NCI-H774 (cell line): Measurements from ENCODE around the gene SH2D1B.

Source experiments
- DNase-seq: peaks from one replicate; lab custom pipeline; 2025; lab: John Stamatoyannopoulos, UW

Gene SH2D1B

DNA sequence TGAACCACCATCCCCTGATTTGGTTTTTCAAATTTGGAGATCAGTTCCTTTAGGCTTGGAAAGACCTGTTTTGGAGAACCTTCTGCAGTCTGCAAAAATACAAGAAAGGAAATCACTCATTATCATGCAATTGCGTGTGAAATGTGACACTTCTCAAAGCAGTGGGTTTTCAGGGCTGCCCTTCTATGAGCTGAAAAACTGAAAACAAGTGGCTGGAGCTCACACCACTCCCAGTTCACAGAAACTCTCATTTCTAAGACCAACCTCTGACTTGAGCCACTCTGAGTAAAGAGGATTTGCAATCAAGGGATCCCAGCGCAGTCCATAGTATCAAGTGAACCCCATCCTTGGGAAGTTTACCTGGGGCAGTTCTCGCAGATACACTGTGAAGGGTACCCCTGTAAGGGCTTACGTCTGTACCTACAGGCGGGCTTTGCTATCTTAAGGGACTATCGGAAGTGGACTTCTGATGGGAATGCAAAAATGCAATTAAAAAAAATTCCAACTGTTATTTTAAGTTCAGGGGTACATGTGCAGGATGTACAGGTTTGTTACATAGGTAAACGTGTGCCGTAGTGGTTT, 12.8 kb downstream of the SH2D1B start:
- no peak for DNase-seq

DNA sequence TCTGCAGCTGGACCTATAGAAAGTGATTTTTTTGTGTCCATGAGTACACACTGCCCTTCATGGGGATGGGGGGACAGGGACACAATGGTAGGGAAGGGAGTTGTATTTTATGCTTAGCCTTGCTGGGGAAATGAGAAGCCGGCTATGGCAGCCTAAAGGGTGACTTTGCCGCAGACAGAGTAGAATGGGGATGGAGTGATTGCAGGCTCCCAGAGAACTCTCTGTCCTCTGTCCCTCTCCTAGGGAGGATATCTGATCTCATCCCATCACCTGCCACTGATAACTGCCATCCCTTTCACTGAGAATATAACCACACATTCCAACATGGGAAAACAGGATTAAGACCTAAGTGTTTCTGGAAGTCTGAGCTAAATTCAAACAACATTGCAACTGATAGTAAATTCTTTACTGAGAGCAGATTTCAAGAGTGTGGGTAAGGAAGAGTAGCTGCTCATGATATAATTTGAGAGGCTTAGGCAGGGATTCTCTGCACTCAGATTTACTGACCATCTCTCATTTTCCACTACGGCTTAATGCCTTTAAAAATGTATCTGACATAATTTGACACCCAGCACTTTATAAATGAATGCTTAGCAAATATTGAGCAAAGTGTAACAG, 13.9 kb downstream of the SH2D1B start:
- DNase-seq = no peak

DNA sequence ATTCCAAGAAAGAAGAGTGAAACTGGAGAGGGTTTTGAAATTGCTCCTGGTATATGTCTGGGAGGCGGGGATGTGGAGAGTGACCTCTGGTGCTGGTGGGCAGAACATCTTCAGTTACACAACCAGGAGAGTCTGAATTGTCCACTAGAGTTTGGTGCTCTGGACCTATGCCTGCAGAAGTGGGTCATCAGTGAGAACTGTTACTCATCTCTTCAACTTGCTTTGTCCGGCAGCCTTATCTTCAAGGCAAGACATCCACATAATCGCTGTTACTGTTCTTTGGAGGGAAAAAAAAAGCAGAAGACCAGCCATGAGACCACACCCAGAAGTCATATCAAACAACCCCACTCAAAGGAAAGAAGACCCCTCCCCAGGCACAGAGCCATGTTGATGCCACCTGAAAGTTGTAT, 14.9 kb downstream of the SH2D1B start:
- DNase-seq = no peak

DNA sequence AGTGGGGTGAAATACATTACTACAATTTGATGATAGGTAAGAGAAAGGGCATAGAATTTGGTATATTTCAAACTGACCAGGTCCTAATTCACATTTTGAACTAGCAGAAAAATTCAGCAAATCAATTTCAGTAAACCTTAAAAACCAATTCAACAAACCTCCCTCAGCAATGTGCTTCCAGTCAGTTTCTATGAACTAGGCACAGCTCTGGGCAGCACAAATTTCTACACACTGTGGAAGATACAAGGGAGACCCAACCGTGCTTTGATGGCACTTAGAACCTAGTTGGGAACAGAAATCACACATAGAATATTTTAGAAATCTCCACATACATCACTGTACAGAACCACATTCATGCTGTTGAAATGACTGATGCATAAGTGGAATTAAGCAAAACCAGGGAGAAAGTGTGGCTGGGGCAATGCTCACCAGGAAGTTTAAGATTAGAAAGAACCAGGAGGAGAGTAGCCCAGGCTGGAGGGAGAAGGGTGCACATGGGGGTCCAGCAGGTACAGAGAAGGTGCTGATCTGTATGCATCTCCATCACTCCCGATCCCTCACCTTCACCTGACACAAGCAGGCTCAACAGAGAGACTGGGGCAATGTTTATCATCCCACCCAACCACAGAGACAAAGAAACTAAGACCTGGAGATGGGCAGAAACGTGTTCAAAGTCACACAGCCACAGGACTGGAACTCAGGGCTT, 15.6 kb downstream of the SH2D1B start:
- DNase-seq = no peak

DNA sequence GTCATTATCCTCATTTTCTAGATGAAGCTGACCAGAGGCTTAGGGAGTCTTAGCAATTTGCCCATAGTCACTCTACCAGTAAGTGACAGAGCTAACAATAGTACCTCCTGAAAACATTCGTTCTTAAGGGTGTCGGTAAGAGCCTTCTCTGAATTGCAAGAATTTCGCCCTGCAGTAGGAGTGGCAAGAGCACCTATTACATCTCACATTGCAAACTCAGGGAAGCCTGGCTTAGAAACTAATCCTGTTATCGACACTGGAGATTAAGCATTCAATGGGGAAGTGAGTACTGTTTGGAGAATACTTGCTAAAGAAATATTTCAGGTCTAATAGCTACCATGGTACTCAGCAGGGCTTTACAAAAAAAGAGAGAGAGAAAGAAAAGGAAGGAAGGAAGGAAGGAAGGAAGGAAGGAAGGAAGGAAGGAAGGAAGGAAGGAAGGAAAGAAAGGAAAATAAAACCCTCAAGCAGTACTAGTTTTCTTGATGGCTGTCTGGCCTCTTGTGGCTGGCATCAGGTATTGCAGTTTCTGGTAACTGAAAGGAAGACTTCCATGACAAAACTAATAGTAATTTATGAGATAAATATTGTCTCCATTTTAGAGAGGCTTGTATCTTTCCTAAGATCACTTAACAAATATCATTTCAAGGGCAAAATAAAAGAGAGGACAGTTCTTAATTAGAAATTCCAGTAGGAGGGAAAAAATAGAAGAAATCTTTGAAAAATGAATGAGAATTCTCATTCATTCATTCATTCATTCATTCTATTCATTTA, 20.0 kb downstream of the SH2D1B start:
- peak; percentile 10 for DNase-seq

DNA sequence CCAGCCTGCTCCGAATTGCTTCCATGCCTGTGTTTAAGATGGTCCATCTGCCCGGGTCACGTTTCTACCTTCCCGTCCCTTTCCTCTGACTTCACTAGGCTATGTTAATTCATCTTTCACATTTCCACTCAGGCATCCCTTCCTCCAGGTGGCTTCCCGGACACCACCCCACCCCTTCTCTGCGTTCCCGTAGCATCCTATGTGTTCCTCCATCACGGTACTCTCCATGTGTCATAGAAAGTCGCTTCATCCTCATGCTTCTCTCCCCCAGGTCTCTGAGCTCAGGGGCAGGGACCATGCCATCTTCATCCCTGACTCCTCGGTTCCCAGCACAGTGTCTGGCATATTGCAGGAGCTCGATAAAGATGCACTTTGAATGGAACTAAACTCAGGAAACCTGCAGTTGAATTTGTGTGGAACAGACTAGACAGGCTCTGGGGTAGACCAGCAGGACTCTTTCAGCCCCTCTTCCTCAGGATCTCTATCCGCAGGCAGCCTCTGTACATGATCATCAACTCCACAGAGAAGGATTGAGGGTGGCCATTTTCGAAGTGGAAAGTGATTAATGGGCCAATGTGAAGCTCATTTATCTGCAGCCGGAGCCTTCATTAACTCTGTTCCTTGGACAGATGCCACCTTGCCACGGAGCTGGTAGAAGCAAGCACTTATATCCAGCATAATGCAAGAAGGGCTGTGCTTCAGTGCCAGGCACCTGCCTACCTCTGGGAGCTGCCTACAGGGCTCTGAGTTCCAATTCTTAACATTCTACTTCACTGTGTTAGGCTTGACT, 21.3 kb downstream of the SH2D1B start:
- no peak for DNase-seq

DNA sequence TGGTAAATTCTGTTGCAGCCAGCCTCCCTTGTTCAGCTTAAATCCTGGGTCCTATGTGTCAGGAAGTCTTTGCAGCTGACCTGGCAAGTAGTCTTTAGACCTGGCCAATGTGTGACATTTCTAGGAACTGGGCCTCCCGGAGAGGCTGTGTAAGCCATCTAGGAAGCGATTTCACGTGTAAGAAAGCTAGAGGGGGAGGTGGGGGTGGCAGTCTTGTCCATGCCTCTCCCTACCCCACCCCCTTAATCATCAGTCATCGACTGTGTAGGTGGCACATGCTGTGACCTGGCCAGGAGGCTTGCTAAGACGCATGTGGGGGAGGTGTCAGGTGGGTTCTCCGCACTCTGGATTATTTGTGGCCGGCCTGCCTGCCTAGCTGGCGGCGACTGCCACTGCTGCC, 22.0 kb downstream of the SH2D1B start:
- DNase-seq = no peak

DNA sequence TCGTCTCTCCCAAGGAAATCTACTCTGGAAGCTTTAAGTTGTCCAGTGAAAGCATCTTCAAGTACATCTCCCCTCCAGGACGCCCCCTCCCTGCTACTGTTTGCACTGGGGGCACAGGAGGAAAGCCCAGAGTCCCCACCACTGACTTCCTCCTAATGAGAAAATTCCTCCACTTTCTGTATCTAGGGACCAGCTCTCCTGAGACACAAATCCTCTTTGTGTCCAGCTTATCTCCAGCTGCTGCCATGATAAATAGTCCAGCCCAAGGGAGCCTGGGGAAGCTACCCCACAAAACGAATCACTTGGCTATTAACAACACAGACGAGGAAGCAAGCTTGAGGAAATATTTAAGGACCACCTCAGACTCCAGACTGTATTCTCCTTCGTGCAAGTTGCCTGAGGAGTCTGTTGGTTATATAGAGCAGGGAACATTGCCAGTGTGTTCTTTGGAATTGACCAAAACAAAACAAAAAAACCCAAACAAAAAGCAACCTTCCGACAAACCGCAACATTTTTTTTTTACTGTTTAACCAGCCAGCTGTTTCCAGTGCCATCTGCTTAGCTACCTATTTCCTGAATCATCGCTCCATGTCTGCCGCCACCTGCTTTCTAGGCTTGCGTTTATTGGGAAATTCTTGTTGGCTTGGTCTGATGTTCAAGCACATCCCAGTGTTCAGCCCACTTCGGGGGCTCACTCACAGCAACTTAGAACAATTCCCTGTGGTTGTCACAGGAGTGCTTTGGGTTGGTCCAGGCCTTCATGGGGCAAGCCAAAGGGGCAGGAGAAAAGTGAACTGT, 22.7 kb downstream of the SH2D1B start:
- DNase-seq = peak; percentile 32

DNA sequence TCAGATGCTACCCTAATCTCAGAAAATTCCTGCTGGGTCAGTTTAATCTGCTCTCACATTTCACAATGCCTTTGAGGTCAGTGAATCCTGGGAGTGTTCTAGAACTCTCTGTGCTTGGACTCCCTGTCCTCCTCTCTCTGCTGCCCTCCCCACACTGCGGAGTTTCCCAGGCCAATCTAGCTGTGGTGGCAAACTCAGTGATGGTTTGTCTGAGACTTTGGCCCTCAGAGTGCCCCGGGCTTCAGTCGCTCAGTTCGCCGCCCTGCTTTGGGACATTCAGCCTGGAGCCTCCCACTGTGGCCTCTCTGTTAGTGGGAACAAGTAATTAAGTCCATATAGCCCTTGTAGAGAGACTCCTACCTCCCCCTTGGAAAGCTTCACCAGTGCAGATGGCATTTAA, 23.3 kb downstream of the SH2D1B start:
- no peak for DNase-seq

DNA sequence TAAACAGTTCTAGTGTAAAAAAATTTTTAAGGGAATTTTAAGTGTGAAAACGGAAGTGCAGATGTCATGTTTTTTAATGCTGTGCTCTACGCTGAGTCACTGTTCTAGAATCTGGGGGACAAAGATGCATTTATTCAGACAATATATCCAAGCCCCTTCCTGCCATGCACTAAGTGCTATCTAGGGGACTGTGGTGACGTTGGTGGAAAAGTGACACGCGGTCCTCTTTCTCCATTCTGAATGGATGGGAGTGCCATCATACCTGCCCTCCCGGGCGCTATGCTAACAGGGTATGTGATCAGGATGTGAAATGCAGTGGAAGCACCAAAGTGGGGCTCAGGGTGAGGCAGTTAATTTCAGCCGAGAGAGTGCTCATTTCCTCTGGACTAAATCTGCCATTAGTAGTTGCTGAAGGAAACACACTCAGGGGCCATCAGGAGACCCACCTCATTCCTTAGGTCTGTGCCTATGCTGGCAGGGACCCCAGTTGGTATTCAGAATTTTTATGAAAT, 23.8 kb downstream of the SH2D1B start:
- DNase-seq = no peak

DNA sequence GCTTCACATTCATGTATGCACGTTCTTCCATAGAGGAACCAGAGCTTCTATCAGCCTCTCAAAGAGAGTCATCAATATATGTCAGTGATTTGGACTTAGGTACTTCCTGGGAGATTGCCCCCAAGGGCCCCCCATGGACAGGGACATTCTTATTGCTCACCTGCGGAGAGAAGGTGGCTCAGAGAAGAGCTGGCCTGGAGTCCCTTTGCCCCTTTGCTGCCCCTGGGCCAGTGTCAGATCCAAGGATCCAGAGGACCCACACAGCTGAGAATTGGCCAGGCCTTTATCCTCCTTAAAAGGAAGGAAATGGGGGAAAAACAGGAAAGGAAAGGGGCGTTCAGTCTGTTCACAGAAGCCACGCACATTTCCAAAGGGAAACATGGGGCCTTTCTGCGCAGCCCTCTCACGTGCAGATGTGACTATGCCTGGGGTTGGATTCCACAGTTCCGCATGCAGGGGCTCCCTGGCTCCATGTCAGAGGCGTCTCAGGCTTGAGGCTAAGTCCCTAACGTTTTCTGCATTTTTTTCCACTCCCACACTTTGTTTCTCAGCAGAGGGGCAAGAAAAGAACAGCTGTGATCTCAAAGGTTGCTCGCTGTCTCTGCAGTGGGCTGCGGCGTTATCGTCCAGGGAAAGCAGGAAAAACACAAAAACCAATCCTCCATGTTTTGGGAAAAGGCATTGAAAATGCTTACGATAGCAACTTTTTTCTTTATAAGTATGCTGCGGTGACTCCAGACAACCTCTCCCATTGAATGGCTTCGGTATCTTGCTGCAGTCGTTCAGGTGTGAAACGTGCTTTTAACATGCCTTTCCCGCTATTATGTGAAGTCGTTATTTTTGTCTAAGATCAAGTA, 24.5 kb downstream of the SH2D1B start:
- no peak for DNase-seq

DNA sequence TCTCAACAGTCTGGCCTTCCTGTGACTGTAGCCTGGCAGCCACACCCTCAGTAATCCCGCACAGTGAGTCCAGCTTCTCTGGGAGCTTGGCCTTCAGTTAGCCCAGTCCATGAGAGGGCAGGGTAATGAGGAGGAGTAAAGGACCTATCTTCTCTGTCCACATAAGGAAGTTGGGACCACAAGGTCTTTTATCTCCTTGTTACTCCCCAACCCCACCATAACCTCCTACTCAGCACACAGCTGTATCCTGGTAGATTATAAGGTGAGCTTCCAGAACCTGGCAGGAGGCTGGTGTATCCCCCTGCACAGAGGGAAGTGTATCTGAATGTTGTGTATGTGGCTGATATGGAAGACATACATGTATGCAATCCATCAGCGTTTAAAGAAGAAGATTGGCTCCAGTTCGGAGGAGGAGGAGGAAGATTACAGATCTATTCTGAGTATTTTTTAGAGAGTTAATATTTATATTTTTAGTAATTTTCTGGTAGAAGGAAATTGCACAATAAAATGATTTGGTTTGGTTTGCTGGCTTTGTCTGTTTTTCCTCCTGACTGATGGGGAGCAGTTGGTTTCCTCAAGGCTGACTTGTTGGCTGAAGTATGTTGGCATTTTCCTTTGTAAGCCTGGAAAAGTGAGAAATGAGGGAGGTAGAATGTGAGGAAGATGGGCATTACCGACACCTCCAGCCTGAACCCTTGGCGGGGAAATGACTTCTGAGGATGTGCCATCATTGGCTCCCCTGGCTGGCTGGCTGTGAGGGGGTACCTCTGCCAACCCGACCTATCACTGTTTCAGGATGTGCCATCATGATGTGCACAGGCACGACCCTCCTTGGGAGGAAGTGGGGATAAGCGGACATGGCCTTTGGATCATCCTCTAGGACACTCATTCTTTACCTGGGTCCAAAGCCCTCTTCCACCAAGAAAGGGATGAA, 25.4 kb downstream of the SH2D1B start:
- DNase-seq = no peak

DNA sequence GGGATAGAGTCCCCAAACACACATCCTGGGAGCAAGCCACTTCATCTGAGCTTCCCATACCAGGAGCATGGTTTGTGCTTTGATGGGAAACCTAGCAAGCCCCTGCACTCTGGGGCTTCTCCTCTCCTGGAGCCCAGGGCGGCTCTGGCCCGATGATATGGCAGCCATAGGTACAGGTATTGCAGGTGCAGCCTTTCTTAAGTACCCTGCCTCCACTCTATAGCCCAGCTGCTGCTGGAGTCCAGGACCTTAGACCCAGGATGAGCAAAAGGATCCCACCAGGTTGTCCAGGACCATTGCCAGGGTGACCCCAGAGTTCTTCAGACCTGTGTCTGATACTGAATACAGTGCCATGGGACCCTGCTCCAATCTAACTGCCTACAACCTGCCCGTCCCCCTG, 26.2 kb downstream of the SH2D1B start:
- no peak for DNase-seq

DNA sequence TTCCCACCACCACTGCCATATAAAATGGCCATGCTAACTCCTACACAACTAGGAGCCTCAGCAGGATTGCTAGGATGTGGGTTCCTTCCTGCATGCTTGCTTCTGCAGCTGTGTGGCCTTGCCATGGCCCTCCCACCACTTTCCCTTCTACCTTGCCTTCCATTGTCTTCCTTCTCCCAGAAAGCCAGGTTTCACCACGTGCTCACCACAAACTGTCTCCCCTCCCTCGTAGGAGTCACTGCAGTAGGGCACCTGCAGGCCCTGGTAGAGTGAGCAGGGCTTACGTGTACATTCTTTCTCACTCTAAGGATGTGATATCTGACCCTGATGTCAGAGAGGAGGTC, 26.7 kb downstream of the SH2D1B start:
- DNase-seq = no peak

DNA sequence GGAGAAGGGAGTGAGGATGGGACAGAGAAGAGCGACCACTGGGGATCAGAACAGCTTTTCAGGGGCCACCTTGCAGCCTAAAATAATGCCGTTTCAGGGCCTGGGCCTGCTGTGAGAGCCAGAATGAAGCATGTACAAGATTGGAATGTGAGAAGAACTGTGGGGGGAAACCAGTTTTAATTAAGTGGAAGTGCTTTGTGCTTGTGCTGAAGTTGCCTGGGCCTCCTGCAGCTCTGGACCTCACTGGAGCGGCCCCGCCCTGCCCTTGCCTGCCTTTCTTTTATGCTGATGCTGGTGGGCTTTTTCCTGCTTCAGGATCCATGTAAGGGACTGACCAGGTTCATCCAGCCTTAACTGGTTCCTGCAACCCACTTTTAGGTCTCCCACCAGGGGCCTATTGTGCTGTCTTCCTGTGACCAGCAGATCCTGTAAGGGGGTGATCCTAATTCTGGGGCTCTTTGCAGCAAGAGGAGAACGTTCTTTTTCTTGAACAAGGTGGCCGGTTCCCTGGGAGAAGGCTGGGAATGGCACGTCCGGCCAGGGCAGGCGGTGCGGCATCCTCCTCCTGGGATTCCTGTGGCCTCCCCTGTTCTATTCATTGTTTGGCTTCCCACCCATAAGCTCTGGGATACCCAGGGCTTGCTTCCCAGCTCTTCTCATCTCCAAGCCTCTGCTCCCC, 27.2 kb downstream of the SH2D1B start:
- no peak for DNase-seq

DNA sequence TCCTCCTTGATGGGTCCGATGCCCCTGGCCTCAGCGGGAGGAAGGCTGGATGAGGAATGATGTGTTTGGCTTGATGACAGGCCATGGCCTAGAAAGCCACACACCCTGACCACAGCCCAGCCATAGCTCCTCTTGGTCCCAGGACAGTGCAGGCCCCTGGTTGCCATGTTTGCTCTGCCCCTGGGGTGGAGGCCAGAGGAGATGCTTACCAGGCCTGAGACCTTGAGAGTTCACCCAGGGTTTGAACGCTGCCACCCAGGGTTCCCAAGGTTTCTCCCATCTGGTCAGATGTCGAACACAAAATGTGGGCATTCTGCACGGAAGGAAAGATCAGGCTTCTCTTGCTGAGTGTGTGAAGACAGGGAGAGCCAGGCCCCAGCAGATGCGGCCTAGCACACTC, 27.8 kb downstream of the SH2D1B start:
- no peak for DNase-seq

DNA sequence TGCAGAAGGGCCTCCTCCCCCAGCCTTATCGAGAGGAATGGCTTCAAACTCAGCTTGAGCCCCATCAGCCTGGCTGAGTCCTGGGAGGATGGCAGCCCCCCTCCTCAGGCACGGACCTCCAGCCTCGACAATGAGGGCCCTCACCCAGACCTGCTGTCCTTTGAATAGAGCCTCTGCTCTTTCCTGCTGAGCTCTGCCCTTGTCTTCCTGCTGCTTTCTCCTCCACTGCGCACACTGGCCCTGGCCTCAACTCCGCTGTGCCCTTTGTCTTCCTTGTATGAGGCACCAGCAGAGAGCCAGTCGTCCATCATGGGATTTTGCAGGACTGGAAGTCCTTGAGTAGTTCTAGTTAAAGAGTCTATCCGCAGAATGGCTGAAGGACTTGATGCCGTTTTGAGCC, 28.4 kb downstream of the SH2D1B start:
- DNase-seq = no peak

DNA sequence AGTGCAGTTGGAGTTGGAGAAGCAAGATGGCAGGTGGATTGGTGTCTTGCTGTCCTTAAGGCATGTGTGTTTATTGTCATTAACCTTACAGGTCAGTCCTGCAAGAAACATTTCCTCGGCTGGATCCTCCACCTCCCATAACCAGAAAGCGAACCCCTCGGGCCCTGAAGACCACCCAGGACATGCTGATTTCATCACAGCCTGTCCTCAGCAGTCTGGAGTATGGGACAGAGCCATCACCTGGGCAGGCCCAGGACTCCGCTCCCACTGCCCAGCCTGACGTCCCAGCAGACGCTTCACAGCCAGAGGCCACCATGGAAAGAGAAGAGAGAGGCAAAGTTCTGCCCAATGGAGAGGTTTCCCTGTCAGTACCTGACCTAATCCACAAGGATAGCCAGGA, 28.8 kb downstream of the SH2D1B start:
- DNase-seq = no peak
